Spleen (tissue), 7 donors: ENCODE results near the gene GRHL3.

ENCODE experiments used
- CTCF ChIP-seq, 11 experiments: fragments of 200-600 bp in 7 of 11; fragments of 450-650 bp in 4 of 11; sonication (generic) in 4 of 11; IDR thresholded peaks in 8 of 11; conservative IDR thresholded peaks in 3 of 11; 1 replicate in 7 of 11; 2 replicates in 4 of 11; pipeline versions ENCODE4 v1.4.0 to v1.8.0; 2016 to 2021; ENCODE audit warnings: antibody characterized with exemption in 11 of 11, inconsistent platforms in 4 of 11, mild to moderate bottlenecking in 1 of 11
- POLR2AphosphoS5 ChIP-seq, 3 donors: sonication (generic); formaldehyde crosslinking; IDR thresholded peaks; one replicate each; pipeline ENCODE4 v1.5.1; 2017; ENCODE audit warnings: antibody characterized with exemption in 3 of 3
- donor health status: DM: no; HTN: no; CAD: no; lungs with moderate emphysema.
- donor health status: DM: no; HTN: no; CAD: no.
- donor health status: DM: no; HTN: no; CAD: no.

- no peak for TF ChIP-seq CTCF (IDR thresholded peaks at IDR 0.05 in 8 of 11, conservative IDR thresholded peaks at IDR 0.05 in 3 of 11)
- TF ChIP-seq POLR2AphosphoS5 (IDR thresholded peaks at IDR 0.05): no peak
Measured at GRCh38 chr1:24383381-24383940, 64.3 kb downstream of the GRHL3 start.
